ENCODE results near the gene FASTKD3. TPM values are rescaled to one million over a fixed set of nuclear protein-coding genes. Genes with fewer than 3 reads are reported as not detected.

The FASTKD3 gene
- total RNA-seq, 1 donor from 2014 or later: 7.4 TPM

GRCh38 chr5:7822449-7822848 lies 46.4 kb downstream of the FASTKD3 start:
- no peaks in the 10 kb centered on the region for H3K4me1 Mint-ChIP-seq (ENCODE audit: low read depth, unreplicated experiment)
- no peak overlapping the region for H3K4me3 Mint-ChIP-seq (ENCODE audit: unreplicated experiment)
- peaks cover 1% of the 10 kb centered on the region for H3K27me3 Mint-ChIP-seq (ENCODE audit: unreplicated experiment)
- no peak for DNase-seq
- no peak for TF ChIP-seq CTCF (IDR thresholded peaks at IDR 0.05; ENCODE audit: partially characterized antibody, unreplicated experiment)
- H3K9me3 Mint-ChIP-seq (ENCODE audit: unreplicated experiment): no peaks in the 10 kb centered on the region
- H3K36me3 Mint-ChIP-seq (ENCODE audit: unreplicated experiment): no peaks in the 10 kb centered on the region
- H3K27ac Mint-ChIP-seq (ENCODE audit: unreplicated experiment): no peak overlapping the region

DNA sequence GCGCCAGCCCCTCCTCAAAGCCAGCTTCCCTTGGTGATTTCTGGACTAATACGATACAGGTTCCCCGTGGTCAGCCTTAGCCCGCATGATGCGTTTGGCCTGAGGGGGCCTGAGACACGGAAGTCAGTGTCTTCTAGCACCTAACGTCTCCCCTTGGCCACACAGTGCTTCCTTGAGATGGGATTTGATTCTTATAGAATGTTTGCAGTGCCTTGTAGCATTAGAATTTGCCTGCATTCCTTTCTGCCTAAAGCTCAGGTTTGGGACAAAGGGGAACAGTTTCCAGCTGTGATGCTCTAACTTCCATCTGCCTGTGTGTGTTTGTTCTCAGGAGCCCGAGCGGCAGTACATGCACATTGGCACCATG lies 52.3 kb downstream of the FASTKD3 start:
- peaks cover 3% of the 10 kb centered on the region for H3K27me3 Mint-ChIP-seq (ENCODE audit: unreplicated experiment)
- no peak overlapping the region for H3K4me3 Mint-ChIP-seq (ENCODE audit: unreplicated experiment)
- DNase-seq: no peak
- H3K9me3 Mint-ChIP-seq (ENCODE audit: unreplicated experiment): no peaks in the 10 kb centered on the region
- H3K36me3 Mint-ChIP-seq (ENCODE audit: unreplicated experiment): no peaks in the 10 kb centered on the region
- no peaks in the 10 kb centered on the region for H3K4me1 Mint-ChIP-seq (ENCODE audit: low read depth, unreplicated experiment)
- peak; percentile 48 for TF ChIP-seq CTCF (IDR thresholded peaks at IDR 0.05; ENCODE audit: partially characterized antibody, unreplicated experiment)
- H3K27ac Mint-ChIP-seq (ENCODE audit: unreplicated experiment): no peak overlapping the region

DNA sequence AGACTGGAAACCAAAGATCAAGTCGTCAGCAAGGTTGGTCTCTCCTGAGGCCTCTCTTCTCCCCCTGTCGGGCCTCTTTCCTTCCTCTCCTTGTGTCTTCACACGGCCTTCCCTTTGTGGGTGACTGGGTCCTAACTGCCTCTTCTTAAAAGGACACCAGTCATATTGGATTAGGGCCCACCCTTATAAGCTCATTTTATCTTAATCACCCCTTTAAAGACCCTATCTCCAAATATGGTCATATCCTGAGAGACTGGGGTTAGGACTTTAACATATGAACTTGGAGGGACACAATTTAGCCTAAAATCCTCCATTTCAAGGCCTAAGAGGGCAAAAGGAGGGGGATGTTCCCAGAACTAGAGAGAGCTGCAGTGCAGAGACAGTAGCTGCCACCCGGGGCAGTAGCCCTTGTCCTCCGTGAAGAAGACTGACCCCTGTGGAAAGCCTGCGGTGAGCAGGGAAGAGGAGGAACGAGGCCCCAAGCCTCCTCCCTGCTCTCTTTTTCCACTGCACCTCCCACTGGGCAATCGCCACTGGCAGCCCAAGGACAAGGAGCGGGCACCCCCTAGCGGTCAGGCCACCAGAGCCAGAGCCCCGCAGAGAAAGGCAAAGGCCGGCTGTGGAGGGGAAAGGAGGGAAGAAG lies 52.8 kb downstream of the FASTKD3 start:
- no peaks in the 10 kb centered on the region for H3K9me3 Mint-ChIP-seq (ENCODE audit: unreplicated experiment)
- H3K4me1 Mint-ChIP-seq (ENCODE audit: low read depth, unreplicated experiment): no peaks in the 10 kb centered on the region
- no peak overlapping the region for H3K27ac Mint-ChIP-seq (ENCODE audit: unreplicated experiment)
- peaks cover 3% of the 10 kb centered on the region for H3K27me3 Mint-ChIP-seq (ENCODE audit: unreplicated experiment)
- no peaks in the 10 kb centered on the region for H3K36me3 Mint-ChIP-seq (ENCODE audit: unreplicated experiment)
- peak; percentile 96 for DNase-seq
- H3K4me3 Mint-ChIP-seq (ENCODE audit: unreplicated experiment): no peak overlapping the region
- peak; percentile 92 for TF ChIP-seq CTCF (IDR thresholded peaks at IDR 0.05; ENCODE audit: partially characterized antibody, unreplicated experiment)

DNA sequence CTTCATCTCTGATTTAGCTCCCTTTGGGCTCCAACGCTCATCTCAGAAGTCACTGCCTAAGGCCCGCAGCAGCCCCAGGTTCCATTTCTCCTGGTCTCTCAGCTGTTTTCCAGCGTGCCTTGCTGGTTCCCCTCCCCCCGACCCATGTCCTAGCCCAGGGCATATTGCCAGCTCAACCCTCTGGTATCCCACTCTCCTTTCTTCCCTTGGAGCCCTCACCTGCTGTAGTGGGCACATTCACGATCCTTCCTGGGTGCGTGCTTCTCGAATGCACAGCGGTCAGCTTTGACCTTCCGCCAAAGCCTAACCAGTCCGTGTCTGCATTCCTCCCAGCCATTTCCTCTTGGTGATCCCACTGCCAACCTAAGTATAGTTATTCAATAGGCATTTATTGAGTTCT lies 54.0 kb downstream of the FASTKD3 start:
- TF ChIP-seq CTCF (IDR thresholded peaks at IDR 0.05; ENCODE audit: partially characterized antibody, unreplicated experiment): no peak
- Mint-ChIP-seq H3K27ac (ENCODE audit: unreplicated experiment) (no peak overlapping the region), H3K9me3 (ENCODE audit: unreplicated experiment) (no peaks in the 10 kb centered on the region), H3K4me3 (ENCODE audit: unreplicated experiment) (no peak overlapping the region), H3K4me1 (ENCODE audit: low read depth, unreplicated experiment) (no peaks in the 10 kb centered on the region), H3K36me3 (ENCODE audit: unreplicated experiment) (no peaks in the 10 kb centered on the region), H3K27me3 (ENCODE audit: unreplicated experiment) (peaks cover 3% of the 10 kb centered on the region)
- DNase-seq: no peak

GRCh38 chr5:7813576-7813975 lies 55.3 kb downstream of the FASTKD3 start:
- Mint-ChIP-seq H3K4me1 (ENCODE audit: low read depth, unreplicated experiment) (no peaks in the 10 kb centered on the region), H3K9me3 (ENCODE audit: unreplicated experiment) (no peaks in the 10 kb centered on the region), H3K4me3 (ENCODE audit: unreplicated experiment) (no peak overlapping the region), H3K27ac (ENCODE audit: unreplicated experiment) (no peak overlapping the region), H3K36me3 (ENCODE audit: unreplicated experiment) (no peaks in the 10 kb centered on the region), H3K27me3 (ENCODE audit: unreplicated experiment) (peaks cover 2% of the 10 kb centered on the region)
- DNase-seq: no peak
- no peak for TF ChIP-seq CTCF (IDR thresholded peaks at IDR 0.05; ENCODE audit: partially characterized antibody, unreplicated experiment)
